PC-3 (cell line): ENCODE measurements around the gene MED19. TPM values are rescaled to one million over a fixed set of nuclear protein-coding genes. Genes with fewer than 3 reads are reported as not detected.

ENCODE experiments used
- ATAC-seq: fragments of 200-7000 bp; cut with Tn5 transposase; 2 replicates; pipeline ENCODE4 v1.9.1; 2020; ENCODE audit warnings: mild to moderate bottlenecking, moderate library complexity
- BruUV-seq: library from RNA; stranded (reverse); fragments of 400-500 nt; replicated peaks from 2 replicates; lab custom pipeline; 2021; lab: Mats Ljungman, UMichigan
- CTCF ChIA-PET: fragments of 300-600 bp; sonication (Branson Sonifier 250); formaldehyde crosslinking; loops from one replicate; lab custom pipeline; 2022; ENCODE audit warnings: antibody characterized with exemption; lab: Charles Lee
- POLR2A ChIA-PET: fragments of 300-600 bp; sonication (Branson Sonifier 250); formaldehyde crosslinking; loops from one replicate; lab custom pipeline; 2022; ENCODE audit warnings: antibody characterized with exemption; ENCODE audit not compliant: unreplicated experiment; lab: Charles Lee
- DNase-seq: peaks from one replicate; pipeline ENCODE4 v3.0.0-alpha.2; 2015
- H2AFZ ChIP-seq: fragments of 300-600 bp; sonication (generic); 2 replicates; pipeline ENCODE4 v1.6.0; 2016; ENCODE audit warnings: antibody characterized with exemption, low read length
- H3F3A ChIP-seq: fragments of 300-600 bp; sonication (generic); one replicate; pipeline ENCODE4 v1.6.0; 2017; ENCODE audit warnings: antibody characterized with exemption, low read length, control low read depth, mild to moderate bottlenecking; ENCODE audit not compliant: unreplicated experiment
- H3K27ac ChIP-seq: fragments of 300-600 bp; sonication (generic); 2 replicates; pipeline ENCODE4 v1.5.1; 2016; ENCODE audit warnings: mild to moderate bottlenecking, low read length
- H3K27me3 ChIP-seq: fragments of 300-600 bp; sonication (generic); 2 replicates; pipeline ENCODE4 v1.6.1; 2016; ENCODE audit warnings: low read length, mixed read lengths
- H3K36me3 ChIP-seq: fragments of 300-600 bp; sonication (generic); 2 replicates; pipeline ENCODE4 v1.6.1; 2016; ENCODE audit warnings: low read depth, mixed run types, low read length, mixed read lengths
- H3K4me1 ChIP-seq: fragments of 300-600 bp; sonication (generic); 2 replicates; pipeline ENCODE4 v1.5.1; 2016; ENCODE audit warnings: low read length; ENCODE audit not compliant: insufficient read depth
- H3K4me2 ChIP-seq: fragments of 300-600 bp; sonication (generic); 2 replicates; pipeline ENCODE4 v1.6.0; 2016; ENCODE audit warnings: low read length
- H3K4me3 ChIP-seq: fragments of 300-600 bp; sonication (generic); 2 replicates; pipeline ENCODE4 v1.5.1; 2016; ENCODE audit warnings: mild to moderate bottlenecking, low read length, mixed read lengths
- H3K79me2 ChIP-seq: fragments of 300-600 bp; sonication (generic); 2 replicates; pipeline ENCODE4 v1.6.1; 2017; ENCODE audit warnings: low read length, mixed read lengths
- H3K9ac ChIP-seq: fragments of 300-600 bp; sonication (generic); 2 replicates; pipeline ENCODE4 v1.6.0; 2016; ENCODE audit warnings: mild to moderate bottlenecking, low read length
- H3K9me2 ChIP-seq: fragments of 300-600 bp; sonication (generic); replicated peaks from 2 replicates; pipeline ENCODE4 v1.6.1; 2016; ENCODE audit warnings: mixed run types, low read length, mixed read lengths
- H3K9me3 ChIP-seq: fragments of 300-600 bp; sonication (generic); 2 replicates; pipeline ENCODE4 v1.6.1; 2016; ENCODE audit warnings: low read length, mixed read lengths
- H4K20me1 ChIP-seq: fragments of 300-600 bp; sonication (generic); 2 replicates; pipeline ENCODE4 v1.6.1; 2016; ENCODE audit warnings: low read length, mixed read lengths
- CTCF ChIP-seq: fragments of 300-600 bp; sonication (generic); conservative IDR thresholded peaks from 2 replicates; pipeline ENCODE4 v1.5.1; 2017; ENCODE audit warnings: antibody characterized with exemption, low read depth, mild to moderate bottlenecking, low read length
- EZH2 ChIP-seq: fragments of 300-600 bp; sonication (generic); IDR thresholded peaks from one replicate; pipeline ENCODE4 v1.6.1; 2017; ENCODE audit warnings: antibody characterized with exemption, mild to moderate bottlenecking, low read length; ENCODE audit not compliant: unreplicated experiment
- EZH2phosphoT487 ChIP-seq: fragments of 300-600 bp; sonication (generic); IDR thresholded peaks from 2 replicates; pipeline ENCODE4 v1.6.1; 2018; ENCODE audit warnings: mild to moderate bottlenecking, antibody characterized with exemption, low read length, borderline replicate concordance
- intact Hi-C: fragments of 100-400 bp; cut with micrococcal nuclease; formaldehyde crosslinking; loops from 2 replicates; pipeline ENCODE4 v1.9.0; 2023
- total RNA-seq: library from RNA; depleted of rRNA; stranded (reverse); fragments of >200 nt; gene quantifications from 2 replicates; pipeline ENCODE4 v1.2.3, GENCODE V29; 2014

Gene MED19
- total RNA-seq, 1 experiment from 2014 or later: 41.8 TPM

- ChIA-PET POLR2A (interaction anchor here (0.6 kb wide), 1 partner anchor 216 kb away, joined by 3 read pairs; no protein-coding TSS in a partner anchor), CTCF (no interaction called here)
- Histone ChIP-seq H3K79me2 (peaks cover 32% of the 10 kb centered on the region), H3K27ac (no peak overlapping the region), H3K4me2 (peak overlapping the region; percentile 96), H3F3A (no peaks in the 10 kb centered on the region), H4K20me1 (0 out of 2 replicates have a peak, but pooled peaks cover 3% of the 10 kb centered on the region), H3K4me1 (peaks cover 8% of the 10 kb centered on the region), H3K36me3 (peaks cover 21% of the 10 kb centered on the region), H3K9me2 (no peaks in the 10 kb centered on the region), H3K9me3 (no peaks in the 10 kb centered on the region), H3K4me3 (peak overlapping the region; percentile 94), H3K9ac (peak overlapping the region; percentile 82), H3K27me3 (no peaks in the 10 kb centered on the region), H2AFZ (peak overlapping the region; percentile 76)
- intact Hi-C loops: no loop called here
- TF ChIP-seq CTCF (no peak), EZH2phosphoT487 (no peak), EZH2 (no peak)
- DNase-seq: no peak
- TSS peak; percentile 87 for BruUV-seq
- no peak for ATAC-seq
These were observed 54.0 kb downstream of the MED19 start for GRCh38 chr11:57658023-57658361.

- ATAC-seq: peak; percentile 98
- POLR2A ChIA-PET: interaction anchor here (0.6 kb wide), 1 partner anchor 216 kb away, joined by 3 read pairs; no protein-coding TSS in a partner anchor
- peaks cover 8% of the 10 kb centered on the region for H3K4me1 ChIP-seq
- H3K9me3 ChIP-seq: no peaks in the 10 kb centered on the region
- no peaks in the 10 kb centered on the region for H3F3A ChIP-seq
- H3K79me2 ChIP-seq: peaks cover 32% of the 10 kb centered on the region
- TF ChIP-seq EZH2phosphoT487 (no peak), CTCF (no peak), EZH2 (no peak)
- H4K20me1 ChIP-seq: 0 out of 2 replicates have a peak, but pooled peaks cover 3% of the 10 kb centered on the region
- CTCF ChIA-PET: no interaction called here
- peak within 1 kb of the TSS; percentile 96 for H3K4me2 ChIP-seq
- no TSS peak for BruUV-seq
- H3K27me3 ChIP-seq: no peaks in the 10 kb centered on the region
- DNase-seq: peak; percentile 100
- peaks cover 21% of the 10 kb centered on the region for H3K36me3 ChIP-seq
- H3K9ac ChIP-seq: peak within 1 kb of the TSS; percentile 82
- H3K27ac ChIP-seq: 0 out of 2 replicates have a peak within 1 kb of the TSS, but pooled peaks have one; percentile 11
- intact Hi-C loops: loop anchor here (1.0 kb wide), 2 partner anchors 10 to 55 kb away; partner anchors contain the start of genes MED19 and TMX2
- H2AFZ ChIP-seq: peak within 1 kb of the TSS; percentile 76
- peak within 1 kb of the TSS; percentile 94 for H3K4me3 ChIP-seq
- H3K9me2 ChIP-seq: no peaks in the 10 kb centered on the region
These were observed 54.6 kb downstream of the MED19 start, which contains the start of gene CLP1 for GRCh38 chr11:57657194-57658022. Gene CLP1 (plus strand): TSS chr11:57657762. CDS start chr11:57659477, 1,715 bp downstream.
